Spleen (tissue), 13 donors: Measurements from ENCODE around the gene CREB3L2. TPM values are rescaled to one million over a fixed set of nuclear protein-coding genes. Genes with fewer than 3 reads are reported as not detected.
"Not testable (repeated sequence)": the region's sequence is repeated elsewhere in the genome, so short reads cannot be mapped to it uniquely, and the experiment has no call there.

Experiments used
- DNase-seq: peaks from one replicate; pipeline ENCODE4 v3.0.0-alpha.2; 2020
- H3K27ac ChIP-seq, 8 donors: fragments of 200-600 bp; sonication (generic) in 7 of 8; 1 replicate in 4 of 8; 2 replicates in 4 of 8; pipeline versions ENCODE4 v1.5.0 to v1.8.0; 2016 to 2021; ENCODE audit warnings: inconsistent platforms in 4 of 8, mild to moderate bottlenecking in 4 of 8, moderate library complexity in 1 of 8
- H3K27me3 ChIP-seq, 7 donors: fragments of 200-600 bp; sonication (generic) in 6 of 7; replicated peaks in 1 of 7; 1 replicate in 4 of 7; 2 replicates in 3 of 7; pipeline versions ENCODE4 v1.5.0 to v1.8.0; 2016 to 2021; ENCODE audit warnings: inconsistent platforms in 3 of 7, mild to moderate bottlenecking in 1 of 7
- H3K36me3 ChIP-seq, 6 donors: fragments of 200-600 bp; sonication (generic) in 5 of 6; 1 replicate in 4 of 6; 2 replicates in 2 of 6; pipeline versions ENCODE4 v1.5.0 to v1.8.0; 2016 to 2021; ENCODE audit warnings: inconsistent platforms in 2 of 6
- H3K4me1 ChIP-seq, 6 donors: fragments of 200-600 bp; sonication (generic) in 5 of 6; 1 replicate in 3 of 6; 2 replicates in 3 of 6; pipeline versions ENCODE4 v1.5.0 to v1.8.0; 2016 to 2021; ENCODE audit warnings: inconsistent platforms in 3 of 6
- H3K4me3 ChIP-seq, 8 donors: fragments of 200-600 bp; sonication (generic) in 7 of 8; 1 replicate in 4 of 8; 2 replicates in 4 of 8; pipeline versions ENCODE4 v1.5.0 to v1.8.0; 2016 to 2021; ENCODE audit warnings: inconsistent platforms in 4 of 8, mild to moderate bottlenecking in 4 of 8, moderate library complexity in 2 of 8
- H3K9me3 ChIP-seq, 8 donors: fragments of 200-600 bp; sonication (generic) in 7 of 8; 1 replicate in 4 of 8; 2 replicates in 4 of 8; pipeline versions ENCODE4 v1.5.0 to v1.8.0; 2016 to 2021; ENCODE audit warnings: inconsistent platforms in 4 of 8
- POLR2A ChIP-seq, 3 donors: fragments of 450-650 bp; IDR thresholded peaks; one replicate each; pipeline ENCODE4 v1.5.1; 2017; ENCODE audit warnings: antibody characterized with exemption in 3 of 3, mild to moderate bottlenecking in 1 of 3
- POLR2AphosphoS5 ChIP-seq, 3 donors: sonication (generic); formaldehyde crosslinking; IDR thresholded peaks; one replicate each; pipeline ENCODE4 v1.5.1; 2017; ENCODE audit warnings: antibody characterized with exemption in 3 of 3
- WGBS, 5 donors: extraction: QIAGEN DNeasy Blood & Tissue Kit in 3 of 5; methylation state at CpG; one replicate each; pipeline versions ENCODE4 v1.1.5 to v1.1.7; 2013 to 2018; 5-methylcytosine and 5-hydroxymethylcytosine counted together
- intact Hi-C: fragments of 100-400 bp; cut with DNase I; formaldehyde crosslinking; loops from one replicate; pipeline ENCODE4 v1.15.0; 2023; ENCODE audit warnings: low total_unique reads
- long read RNA-seq, 2 donors: transcript quantifications; one replicate each; lab custom pipeline, GENCODE V29; 2026
- polyA plus RNA-seq, 3 donors: library from polyadenylated mRNA; stranded (reverse); fragments of 200-250 nt; gene quantifications; one replicate each; pipeline ENCODE4 v1.2.1, GENCODE V29; 2013
- total RNA-seq, 7 donors: library from RNA; depleted of rRNA in 3 of 7; stranded (reverse); fragments of >200 nt in 3 of 7; fragmentation: NEBNext Ultra II Directional in 4 of 7; extraction: Animal tissue kit (Norgen Biotek cat#: 25700) in 4 of 7; gene quantifications; one replicate each; pipeline versions ENCODE4 v1.1.0 to v1.2.1, GENCODE V29; 2016 to 2021
- TF ChIP-seq, protein P1 (sequence below), 11 experiments: fragments of 200-600 bp in 7 of 11; fragments of 450-650 bp in 4 of 11; sonication (generic) in 4 of 11; IDR thresholded peaks in 8 of 11; conservative IDR thresholded peaks in 3 of 11; 1 replicate in 7 of 11; 2 replicates in 4 of 11; pipeline versions ENCODE4 v1.4.0 to v1.8.0; 2016 to 2021; ENCODE audit warnings: antibody characterized with exemption in 11 of 11, inconsistent platforms in 4 of 11, mild to moderate bottlenecking in 1 of 11
- donor health status: healthy with polysubstance abuse.
- donor health status: DM: no; HTN: no; CAD: no; lungs with moderate emphysema.
- donor health status: DM: no; HTN: no; CAD: no.
- donor health status: Bipolar disorder and iron deficiency.
- donor health status: healthy.
- donor health status: DM: no; HTN: no; CAD: no.
- donor health status: DM: yes; HTN: yes; CAD: no.

The CREB3L2 gene
- total RNA-seq (10 to 100 TPM; 29.3 to 68.4 (median 44.9) TPM), polyA plus RNA-seq (1 to 10 TPM; 3.5 to 6.1 (median 5.4) TPM)
- long read RNA-seq, donor 1, full-length matches to known transcripts, result 3 of 8 reads
- long read RNA-seq, donor 1, partial matches to known transcripts, result 5 of 8 reads
- long read RNA-seq, donor 1, other reads (novel, unspliced or antisense), result 0 of 8 reads
- long read RNA-seq, donor 2, full-length matches to known transcripts, result 4 of 4 reads
- long read RNA-seq, donor 2, partial matches to known transcripts, result 0 of 4 reads
- long read RNA-seq, donor 2, other reads (novel, unspliced or antisense), result 0 of 4 reads

DNA sequence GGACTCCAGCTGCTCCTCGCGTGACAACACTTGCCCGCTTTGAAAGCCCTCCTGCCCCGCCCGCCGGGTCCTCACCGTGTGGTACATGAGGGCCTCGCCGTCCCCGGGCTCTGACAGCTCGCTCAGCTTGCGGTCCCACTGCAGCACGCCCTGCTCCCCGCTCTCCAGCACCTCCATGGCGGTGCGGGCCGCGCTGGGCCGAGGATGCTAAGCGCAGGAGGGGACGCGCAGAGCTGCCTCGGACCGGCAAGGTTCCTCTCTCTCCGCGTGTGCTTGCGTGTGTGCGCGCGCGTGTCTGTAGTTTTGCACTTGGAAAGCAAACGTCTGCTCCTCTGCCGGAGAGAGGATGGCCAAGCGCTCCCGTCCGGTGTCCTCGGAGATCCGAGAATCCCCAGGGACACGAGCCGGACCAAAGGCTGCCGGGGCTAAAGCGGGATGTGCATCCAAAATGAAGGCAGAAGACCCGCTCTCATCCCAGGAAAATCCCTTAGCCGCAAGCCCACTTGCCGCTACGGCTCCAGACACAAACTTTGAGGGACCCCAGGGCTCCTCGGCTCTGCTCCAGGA, at the start of gene CREB3L2:
CREB3L2 (minus strand) TSS at position 558 of the 567 bp plus-strand sequence; CDS start at position 177, 381 bp downstream.
- Histone ChIP-seq H3K27me3 (no peaks in the 10 kb centered on the region), H3K36me3 (peaks cover 0 to 4% (median 0%) of the 10 kb centered on the region in 6 donors), H3K27ac (peak within 1 kb of the TSS; percentile 79 to 95 (median 90)), H3K4me1 (peaks cover 21 to 58% (median 37%) of the 10 kb centered on the region in 6 donors), H3K9me3 (no peaks in the 10 kb centered on the region), H3K4me3 (peak within 1 kb of the TSS; percentile 75 to 99 (median 90))
- intact Hi-C loops, result loop anchor here (5.0 to 10.0 kb wide), 2 partner anchors 57 to 736 kb away; no protein-coding TSS in a partner anchor
- peak; percentile 96 for DNase-seq
- 0 to 1% (median 1%) methylated on average over 15 to 47 of the region's 47 CpGs for WGBS, 5 donors
- TF ChIP-seq POLR2A (IDR thresholded peaks at IDR 0.05), result no peak
- peak; percentile 85 to 92 (median 88) for TF ChIP-seq POLR2AphosphoS5 (IDR thresholded peaks at IDR 0.05)

DNA sequence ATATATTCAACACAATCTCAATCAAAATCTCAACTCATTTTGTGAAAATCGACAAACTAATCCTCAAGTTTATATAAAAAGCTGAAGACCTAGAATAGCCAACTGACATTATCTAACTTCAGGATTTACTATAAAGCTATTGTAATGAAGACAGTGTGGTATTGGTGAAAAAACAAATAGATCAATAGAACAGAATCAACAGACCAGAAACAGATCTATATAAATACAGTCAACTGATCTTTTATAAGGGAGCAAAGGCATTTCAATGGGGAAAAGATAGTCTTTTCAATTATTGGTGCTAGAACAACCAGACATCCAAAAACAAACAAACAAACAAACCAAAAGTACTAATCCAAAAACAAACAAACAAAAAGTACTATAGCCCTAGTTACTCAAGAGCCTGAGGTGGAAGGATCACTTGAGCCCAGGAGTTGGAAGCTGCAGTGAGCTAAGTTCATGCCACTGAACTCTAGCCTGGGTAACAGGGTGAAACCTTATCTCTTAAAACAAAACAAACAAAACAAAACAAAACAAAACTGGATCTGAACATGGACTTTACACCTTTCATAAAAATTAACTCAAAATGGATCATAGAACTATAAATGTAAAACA, 47.7 kb upstream of the CREB3L2 start:
- Histone ChIP-seq H3K9me3 (peaks cover 0 to 12% (median 0%) of the 10 kb centered on the region in 8 donors), H3K36me3 (no peaks in the 10 kb centered on the region), H3K27ac (no peak overlapping the region), H3K4me3 (no peak overlapping the region), H3K4me1 (no peaks in the 10 kb centered on the region), H3K27me3 (peaks cover 0 to 5% (median 0%) of the 10 kb centered on the region in 7 donors)
- DNase-seq, result no peak
- TF ChIP-seq POLR2AphosphoS5 (IDR thresholded peaks at IDR 0.05) (no peak), POLR2A (IDR thresholded peaks at IDR 0.05) (no peak)
- TF ChIP-seq, protein P1, sequence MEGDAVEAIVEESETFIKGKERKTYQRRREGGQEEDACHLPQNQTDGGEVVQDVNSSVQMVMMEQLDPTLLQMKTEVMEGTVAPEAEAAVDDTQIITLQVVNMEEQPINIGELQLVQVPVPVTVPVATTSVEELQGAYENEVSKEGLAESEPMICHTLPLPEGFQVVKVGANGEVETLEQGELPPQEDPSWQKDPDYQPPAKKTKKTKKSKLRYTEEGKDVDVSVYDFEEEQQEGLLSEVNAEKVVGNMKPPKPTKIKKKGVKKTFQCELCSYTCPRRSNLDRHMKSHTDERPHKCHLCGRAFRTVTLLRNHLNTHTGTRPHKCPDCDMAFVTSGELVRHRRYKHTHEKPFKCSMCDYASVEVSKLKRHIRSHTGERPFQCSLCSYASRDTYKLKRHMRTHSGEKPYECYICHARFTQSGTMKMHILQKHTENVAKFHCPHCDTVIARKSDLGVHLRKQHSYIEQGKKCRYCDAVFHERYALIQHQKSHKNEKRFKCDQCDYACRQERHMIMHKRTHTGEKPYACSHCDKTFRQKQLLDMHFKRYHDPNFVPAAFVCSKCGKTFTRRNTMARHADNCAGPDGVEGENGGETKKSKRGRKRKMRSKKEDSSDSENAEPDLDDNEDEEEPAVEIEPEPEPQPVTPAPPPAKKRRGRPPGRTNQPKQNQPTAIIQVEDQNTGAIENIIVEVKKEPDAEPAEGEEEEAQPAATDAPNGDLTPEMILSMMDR (IDR thresholded peaks at IDR 0.05 in 8 of 11, conservative IDR thresholded peaks at IDR 0.05 in 3 of 11), result no peak
- intact Hi-C loops, result no loop called here
- 88 to 98% (median 96%) methylated on average over 1 of the region's 1 CpG for WGBS, 5 donors

DNA sequence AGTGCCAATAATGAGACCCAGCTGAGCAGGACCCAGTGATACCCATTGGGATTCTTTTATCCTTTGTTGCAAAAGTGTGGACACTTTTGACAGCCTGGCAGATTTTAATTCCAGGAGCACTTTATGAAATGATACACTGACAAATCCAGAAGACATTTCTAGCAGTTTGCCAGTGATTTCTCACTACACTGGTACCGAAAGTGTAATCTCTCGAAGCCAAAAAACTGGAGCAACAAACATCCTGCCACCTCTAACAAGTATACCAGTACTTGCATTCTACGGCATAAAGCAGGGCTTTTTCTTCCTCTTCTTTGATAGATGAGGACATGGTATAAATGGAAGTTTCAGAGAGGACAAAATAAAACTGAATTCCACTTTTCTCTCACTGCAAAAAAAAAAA, 46.0 kb upstream of the CREB3L2 start:
- TF ChIP-seq, protein P1 (IDR thresholded peaks at IDR 0.05 in 8 of 11, conservative IDR thresholded peaks at IDR 0.05 in 3 of 11), result no peak
- TF ChIP-seq POLR2AphosphoS5 (IDR thresholded peaks at IDR 0.05), result no peak
- no peak for TF ChIP-seq POLR2A (IDR thresholded peaks at IDR 0.05)
- H3K27ac ChIP-seq, result no peak overlapping the region
- 88 to 97% (median 92%) methylated on average over 3 of the region's 3 CpGs for WGBS, 5 donors
- no peak for DNase-seq
- H3K4me1 ChIP-seq, result no peaks in the 10 kb centered on the region
- H3K36me3 ChIP-seq, result no peaks in the 10 kb centered on the region
- peaks cover 0 to 5% (median 0%) of the 10 kb centered on the region in 7 donors for H3K27me3 ChIP-seq
- intact Hi-C loops, result no loop called here
- peaks cover 0 to 12% (median 0%) of the 10 kb centered on the region in 8 donors for H3K9me3 ChIP-seq
- H3K4me3 ChIP-seq, result no peak overlapping the region

GRCh38 chr7:138044897-138045296, 43.0 kb upstream of the CREB3L2 start:
- peaks cover 0 to 5% (median 0%) of the 10 kb centered on the region in 8 donors for H3K9me3 ChIP-seq
- H3K27ac ChIP-seq, result no peak overlapping the region
- no peaks in the 10 kb centered on the region for H3K4me1 ChIP-seq
- H3K36me3 ChIP-seq, result no peaks in the 10 kb centered on the region
- TF ChIP-seq POLR2AphosphoS5 (IDR thresholded peaks at IDR 0.05) (no peak), POLR2A (IDR thresholded peaks at IDR 0.05) (no peak)
- TF ChIP-seq, protein P1 (IDR thresholded peaks at IDR 0.05 in 8 of 11, conservative IDR thresholded peaks at IDR 0.05 in 3 of 11), result no peak
- DNase-seq, result no peak
- 80 to 93% (median 91%) methylated on average over 2 of the region's 2 CpGs for WGBS, 5 donors
- intact Hi-C loops, result no loop called here
- H3K4me3 ChIP-seq, result no peak overlapping the region
- H3K27me3 ChIP-seq, result peaks cover 0 to 5% (median 0%) of the 10 kb centered on the region in 7 donors

DNA sequence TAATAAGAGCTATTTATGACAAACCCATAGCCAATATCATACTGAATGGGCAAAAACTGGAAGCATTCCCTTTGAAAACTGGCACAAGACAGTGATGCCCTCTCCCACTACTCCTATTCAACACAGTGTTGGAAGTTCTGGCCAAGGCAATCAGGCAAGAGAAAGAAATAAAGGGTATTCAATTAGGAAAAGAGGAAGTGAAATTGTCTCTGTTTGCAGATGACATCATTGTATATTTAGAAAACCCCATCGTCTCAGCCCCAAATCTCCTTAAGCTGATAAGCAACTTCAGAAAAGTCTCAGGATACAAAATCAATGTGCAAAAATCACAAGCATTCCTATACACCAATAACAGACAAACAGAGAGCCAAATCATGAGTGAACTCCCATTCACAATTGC, 38.2 kb upstream of the CREB3L2 start:
- H3K4me3 ChIP-seq, H3K27ac ChIP-seq, intact Hi-C loops, H3K27me3 ChIP-seq, DNase-seq, H3K4me1 ChIP-seq, H3K36me3 ChIP-seq: not testable (repeated sequence)
- 30 to 53% (median 41%) methylated on average over 1 of the region's 1 CpG for WGBS, 5 donors
- peaks cover 0 to 30% (median 7%) of the 10 kb centered on the region in 8 donors for H3K9me3 ChIP-seq
